Inferior parietal cortex (tissue), 1 donor: ENCODE data around the gene CSH2.

Experiments
- DNase-seq: peaks from one replicate; pipeline ENCODE4 v3.0.0-alpha.2; 2016; ENCODE audit errors: extremely low spot score

CSH2 gene

GRCh38 chr17:63834431-63835166 is 38.9 kb downstream of the CSH2 start:
- DNase-seq: peak; percentile 71

GRCh38 chr17:63833741-63834373 is 39.6 kb downstream of the CSH2 start:
- no peak for DNase-seq

GRCh38 chr17:63833026-63833740 is 40.3 kb downstream of the CSH2 start:
- DNase-seq: no peak

- DNase-seq: no peak
Measured at GRCh38 chr17:63832455-63832854, 41.0 kb downstream of the CSH2 start.

GRCh38 chr17:63832014-63832413 is 41.5 kb downstream of the CSH2 start:
- DNase-seq: no peak

- no peak for DNase-seq
Measured at GRCh38 chr17:63831505-63831904, 42.0 kb downstream of the CSH2 start.

- DNase-seq: no peak
Measured at GRCh38 chr17:63830904-63831491, 42.5 kb downstream of the CSH2 start.

- no peak for DNase-seq
Measured at GRCh38 chr17:63830278-63830677, 43.2 kb downstream of the CSH2 start.

- no peak for DNase-seq
Measured at GRCh38 chr17:63828936-63829335, 44.5 kb downstream of the CSH2 start.

DNA sequence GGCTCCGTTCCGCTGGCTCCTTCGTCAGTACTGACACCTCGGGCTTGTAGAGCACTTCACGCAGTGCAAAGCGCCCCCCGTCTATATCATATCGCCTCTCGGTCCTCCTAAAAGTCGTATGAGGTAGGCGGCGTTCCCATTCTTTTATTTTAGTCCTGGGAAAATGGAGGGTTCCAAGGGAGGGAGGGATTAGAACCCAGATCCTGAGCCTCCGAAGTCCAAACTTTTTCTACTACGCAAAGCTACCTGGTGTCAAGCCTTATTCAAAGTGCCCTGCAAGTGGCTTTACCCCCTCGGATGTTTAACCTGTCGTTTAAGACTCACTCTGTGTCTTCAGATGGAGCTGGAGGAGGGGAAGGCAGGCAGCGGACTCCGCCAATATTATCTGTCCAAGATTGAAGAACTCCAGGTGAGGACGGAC is 45.7 kb downstream of the CSH2 start:
- DNase-seq: no peak

GRCh38 chr17:63827002-63827800 is 46.3 kb downstream of the CSH2 start, which contains the start of the genes FTSJ3 and PSMC5:
FTSJ3 (minus strand) TSS chr17:63827663; CDS start chr17:63826902, 761 bp downstream.
PSMC5 (plus strand) TSS chr17:63827431; CDS start chr17:63827491, 60 bp downstream.
- DNase-seq: peak; percentile 97

DNA sequence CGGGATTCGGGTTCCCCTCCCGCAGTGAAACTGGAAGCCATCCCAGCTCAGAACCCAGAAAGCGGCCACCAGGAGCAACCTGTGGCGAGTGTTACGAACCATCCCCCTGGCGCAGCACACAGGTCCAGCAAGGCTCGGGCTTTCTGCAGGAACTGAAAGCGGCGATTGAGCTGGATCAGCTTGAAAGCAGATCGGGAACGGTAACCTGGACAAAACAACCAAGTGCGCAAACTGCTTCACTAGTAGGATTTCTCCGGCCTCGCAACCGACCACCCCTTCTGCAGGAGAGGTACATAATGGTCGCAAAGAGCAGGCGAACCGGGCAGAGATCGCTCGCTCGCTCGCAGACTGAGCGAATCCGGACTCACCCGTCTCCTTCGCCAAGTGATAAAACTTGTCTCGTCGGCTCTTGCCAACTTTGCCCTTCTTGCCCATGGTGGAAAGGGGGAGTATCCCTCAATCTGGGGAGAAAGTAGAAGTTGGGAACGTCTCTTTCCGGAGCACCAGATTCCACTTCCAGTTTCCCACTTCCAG is 46.9 kb downstream of the CSH2 start:
- DNase-seq: no peak

- DNase-seq: no peak
Measured at GRCh38 chr17:63824362-63824761, 49.1 kb downstream of the CSH2 start.

DNA sequence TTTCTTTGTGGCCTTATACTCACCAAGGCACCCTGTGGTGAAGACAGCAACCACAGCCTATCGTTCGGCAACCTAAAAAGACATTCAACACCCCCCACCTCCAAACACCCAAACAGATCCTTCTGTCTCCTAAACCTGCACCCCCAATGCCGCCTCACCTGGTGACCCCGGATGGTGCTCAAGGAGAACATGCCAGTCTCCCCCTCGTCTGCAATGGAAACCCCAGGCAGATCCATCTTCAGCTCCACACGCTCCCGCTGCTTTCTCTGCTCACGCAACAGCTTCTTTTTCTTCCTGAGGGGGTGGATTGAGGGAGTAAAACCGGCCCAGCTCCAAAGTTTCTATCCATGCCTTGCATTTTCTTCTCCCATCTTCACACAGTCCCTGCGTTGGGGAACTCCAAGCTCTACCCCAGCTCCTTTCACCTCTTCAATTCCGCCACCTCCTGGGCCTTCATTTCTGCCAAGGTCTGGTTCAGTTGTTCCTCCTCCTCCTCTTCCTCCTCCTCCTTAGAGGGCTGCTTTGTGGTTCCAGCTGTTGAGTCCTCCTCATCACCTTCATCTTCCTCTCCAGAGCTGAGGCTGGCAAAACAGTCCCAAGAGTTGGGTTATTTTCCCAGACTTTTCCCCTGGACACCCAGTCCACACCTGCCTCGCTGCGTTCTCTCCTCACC is 49.7 kb downstream of the CSH2 start:
- no peak for DNase-seq

DNA sequence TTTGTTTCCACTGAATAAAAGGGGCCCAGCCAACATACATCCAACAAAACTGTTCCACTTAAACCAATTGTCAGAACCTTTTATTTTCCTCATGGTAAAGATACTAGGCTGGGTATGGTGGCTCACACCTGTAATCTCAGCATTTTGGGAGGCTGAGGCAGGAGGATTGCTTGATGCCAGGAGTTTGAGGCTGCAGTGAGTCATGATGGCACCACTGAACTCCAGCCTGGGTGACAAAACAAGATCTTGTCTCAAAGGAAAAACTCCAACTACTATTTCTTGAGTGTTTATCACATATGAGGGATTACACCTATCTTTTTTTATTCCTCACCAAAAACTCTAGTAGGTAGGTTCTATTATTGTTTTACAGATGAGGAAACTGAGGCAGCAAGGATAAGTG is 50.9 kb downstream of the CSH2 start:
- no peak for DNase-seq
